NCI-H446 treated with DMSO at 0.1 percent for 48 hours (cell line): ENCODE data around the gene SLC2A10.

Experiments used
- DNase-seq: peaks from one replicate; lab custom pipeline; 2025; lab: John Stamatoyannopoulos, UW

Gene SLC2A10

GRCh38 chr20:46682063-46682821 lies 27.2 kb upstream of the SLC2A10 start:
- no peak for DNase-seq

- no peak for DNase-seq
Observed at GRCh38 chr20:46683011-46683667, 26.3 kb upstream of the SLC2A10 start.

DNA sequence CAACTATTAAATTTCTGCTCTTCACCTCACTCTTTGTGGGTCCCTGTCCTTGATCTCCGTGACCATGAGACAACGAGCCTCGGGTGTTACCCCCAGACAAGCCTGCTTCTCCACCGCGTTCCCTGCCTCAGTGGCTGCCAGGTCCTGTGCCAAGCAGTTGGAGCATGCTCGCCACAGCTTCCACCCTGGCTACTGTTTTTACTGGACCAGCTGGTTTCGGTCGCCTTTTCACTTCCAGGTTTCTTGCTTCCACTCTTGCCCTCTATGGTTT lies 25.8 kb upstream of the SLC2A10 start:
- no peak for DNase-seq

DNA sequence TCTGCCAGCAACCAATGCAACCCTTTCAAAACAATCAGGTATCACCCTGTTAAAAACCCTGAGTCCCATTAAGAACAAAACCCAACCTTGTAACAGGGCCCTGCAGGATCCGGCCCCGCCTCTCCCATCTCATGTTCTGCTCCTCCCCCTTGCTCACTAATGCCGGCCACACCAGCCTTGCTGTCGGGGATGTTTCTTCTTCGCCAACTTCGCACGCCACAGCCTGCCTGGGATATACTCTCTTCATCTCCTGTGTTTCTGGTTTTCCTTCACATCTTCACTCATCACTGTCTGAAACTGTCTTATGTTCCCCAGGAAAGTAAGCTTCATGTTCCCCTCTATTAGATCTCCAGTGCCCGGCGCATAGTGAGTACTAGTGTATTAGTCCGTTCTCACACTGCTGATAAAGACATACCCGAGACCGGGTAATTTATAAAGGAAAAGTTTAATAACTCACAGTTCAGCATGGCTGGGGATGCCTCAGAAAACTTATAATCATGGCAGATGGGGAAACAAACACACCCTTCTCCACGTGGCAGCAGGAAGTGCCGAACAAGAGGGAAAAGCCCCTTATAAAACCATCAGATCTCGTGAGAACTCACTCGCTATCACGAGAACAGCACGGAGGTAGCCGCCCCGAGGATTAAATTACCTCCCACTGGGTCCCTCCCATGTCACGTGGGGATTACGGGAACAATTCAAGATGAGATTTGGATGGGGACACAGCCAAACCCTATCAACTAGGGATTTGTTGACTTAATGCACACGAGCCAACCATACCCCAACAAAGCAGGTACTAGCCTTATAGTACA lies 25.3 kb upstream of the SLC2A10 start:
- DNase-seq: no peak

DNA sequence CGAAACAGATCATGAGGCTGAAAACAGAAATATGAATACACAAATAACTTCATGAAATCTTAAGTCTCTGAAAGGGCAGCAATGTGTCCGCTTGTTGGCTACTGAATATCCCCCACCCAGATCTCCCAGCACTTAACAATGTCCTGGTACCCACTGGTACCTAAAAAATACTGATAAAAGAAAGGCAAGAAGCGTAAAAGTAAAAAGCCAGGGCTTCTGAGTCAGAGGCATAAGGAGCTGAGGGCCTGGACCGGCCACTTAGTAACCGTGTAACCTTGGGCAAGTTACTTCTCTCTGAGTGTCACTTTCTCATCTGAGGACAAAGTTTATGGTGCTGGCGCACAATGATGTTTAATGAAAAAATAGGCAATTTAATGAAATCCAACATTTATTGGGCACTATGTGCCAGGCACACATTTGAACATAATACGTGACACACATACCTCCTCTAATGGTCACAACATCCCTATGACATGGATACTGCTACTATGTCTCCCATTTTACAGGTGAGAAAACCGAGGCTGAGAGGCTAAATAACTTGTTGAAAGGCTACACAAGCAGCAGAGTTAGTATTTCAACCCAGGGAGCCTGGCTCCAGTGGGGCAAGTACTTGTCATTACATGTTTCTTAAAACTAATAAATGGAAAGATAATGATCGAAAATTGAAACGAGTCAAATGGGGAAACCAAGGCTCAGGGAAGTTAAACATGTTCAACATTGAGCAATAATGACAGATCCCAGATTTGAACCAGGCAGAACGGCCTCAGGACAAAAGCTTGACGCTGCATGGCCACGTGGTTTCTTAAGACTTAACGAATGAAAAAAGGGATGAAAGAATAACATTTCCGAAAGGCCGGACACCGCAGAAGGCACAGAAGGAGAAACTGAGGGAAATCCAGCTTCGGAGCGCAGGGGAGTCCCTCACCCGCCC lies 21.0 kb upstream of the SLC2A10 start:
- no peak for DNase-seq

DNA sequence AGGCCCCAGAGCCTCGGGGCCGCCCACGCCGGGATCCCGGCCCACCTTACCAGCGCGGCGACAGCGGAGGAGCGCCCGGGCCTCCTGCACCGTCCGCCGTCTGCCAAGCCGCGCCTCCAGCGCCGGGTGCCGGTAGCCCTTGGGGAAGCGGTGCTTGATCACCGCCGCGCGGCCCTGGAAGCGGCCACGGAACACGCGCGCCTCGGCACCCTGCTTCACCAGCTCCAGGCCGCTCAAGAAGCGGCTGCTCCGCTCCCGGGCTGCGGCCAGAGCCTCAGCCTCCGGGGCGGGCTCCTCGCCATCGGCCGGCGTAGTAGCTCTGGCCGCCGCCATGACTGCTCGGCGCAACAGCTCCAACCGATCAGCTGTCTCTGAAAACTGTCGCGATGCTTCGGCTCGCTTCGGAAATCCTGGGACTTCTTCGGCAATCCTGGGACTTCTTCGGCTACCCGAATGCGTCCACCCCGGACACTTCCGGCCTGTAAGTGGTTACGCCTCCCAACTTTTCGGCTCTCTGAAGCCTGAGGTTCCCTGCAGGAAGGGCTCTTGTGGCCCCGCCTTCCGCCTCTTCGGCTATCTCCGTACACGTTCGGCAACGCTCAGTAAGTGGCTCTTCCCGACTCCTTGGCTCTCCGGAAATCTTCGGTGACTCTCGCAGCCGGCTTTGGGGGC lies 20.2 kb upstream of the SLC2A10 start, which contains the start of gene TP53RK:
TP53RK (minus strand) TSS at position 363 of the 672 bp plus-strand sequence; CDS start at position 333, 30 bp downstream.
- DNase-seq: peak; percentile 99

DNA sequence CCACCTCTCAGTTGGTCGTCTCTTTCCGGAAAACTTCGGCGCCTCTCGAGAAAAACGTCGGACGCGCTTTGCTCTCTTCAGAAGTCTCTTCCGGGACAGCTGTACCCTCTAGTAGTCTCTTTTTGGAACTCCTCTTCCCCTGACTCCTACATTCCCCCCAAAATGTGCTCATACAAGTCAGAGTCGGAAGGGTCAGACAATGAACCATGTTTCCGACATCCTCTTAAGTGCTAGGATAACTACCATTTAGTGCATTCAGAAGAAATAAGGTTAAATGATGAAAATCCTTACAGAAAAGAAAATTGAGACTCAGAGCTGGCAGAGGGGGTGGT lies 19.7 kb upstream of the SLC2A10 start:
- DNase-seq: no peak

DNA sequence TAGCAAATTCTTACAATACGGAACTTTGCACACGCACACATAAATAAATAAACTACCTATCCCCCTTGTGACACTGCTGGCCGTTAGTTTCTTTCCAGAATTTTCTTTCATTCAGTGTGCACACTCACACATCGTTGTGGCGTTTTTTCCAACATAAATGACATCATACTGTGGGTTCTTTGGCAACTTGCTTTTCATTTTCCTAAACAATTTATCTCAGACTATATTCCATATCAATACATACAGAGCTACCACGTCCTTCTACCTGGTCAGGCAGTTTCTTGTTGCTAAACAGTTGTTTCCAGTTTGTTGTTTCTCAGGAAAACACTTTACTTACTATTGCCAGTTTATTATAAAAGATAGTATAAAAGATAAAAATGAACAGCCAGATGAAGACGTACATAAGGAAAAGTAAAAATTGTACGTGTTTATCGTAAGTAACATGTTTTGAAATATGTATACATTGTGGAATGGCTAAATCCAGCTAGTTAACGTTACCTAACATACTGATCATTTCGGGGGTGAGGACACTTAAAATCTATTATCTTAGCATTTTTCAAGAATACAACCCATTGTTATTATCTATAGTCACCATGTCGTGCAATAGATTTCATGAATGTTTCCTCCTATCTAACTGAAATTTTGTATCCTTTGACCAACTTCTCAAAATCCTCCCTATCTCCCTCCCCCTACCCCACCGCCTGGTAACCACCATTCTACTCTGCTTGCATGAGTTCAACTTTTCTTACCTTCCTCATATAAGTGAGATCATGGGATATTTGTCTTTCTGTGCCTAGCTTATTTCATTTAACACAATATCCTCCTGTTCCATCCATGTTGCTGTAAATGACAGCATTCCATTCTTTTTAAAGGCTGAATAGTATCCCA lies 19.0 kb upstream of the SLC2A10 start:
- no peak for DNase-seq

DNA sequence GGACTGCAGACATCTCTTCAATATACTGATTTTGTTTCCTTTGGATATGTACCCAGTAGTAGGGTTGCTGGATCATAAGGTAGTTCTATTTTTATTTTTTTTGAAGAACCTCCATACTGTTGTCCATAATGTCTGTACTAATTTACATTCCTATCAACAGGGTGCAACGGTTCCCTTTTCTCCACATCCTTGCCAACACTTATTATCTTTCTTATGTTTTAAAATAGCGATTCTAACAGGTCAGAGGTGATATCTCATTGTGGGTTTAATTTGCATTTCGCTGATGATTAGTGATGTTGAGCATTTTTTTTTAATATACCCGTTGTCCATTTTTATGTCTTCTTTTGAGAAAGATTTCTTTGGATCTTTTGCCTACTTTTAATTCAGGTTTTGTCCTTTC lies 18.3 kb upstream of the SLC2A10 start:
- no peak for DNase-seq

DNA sequence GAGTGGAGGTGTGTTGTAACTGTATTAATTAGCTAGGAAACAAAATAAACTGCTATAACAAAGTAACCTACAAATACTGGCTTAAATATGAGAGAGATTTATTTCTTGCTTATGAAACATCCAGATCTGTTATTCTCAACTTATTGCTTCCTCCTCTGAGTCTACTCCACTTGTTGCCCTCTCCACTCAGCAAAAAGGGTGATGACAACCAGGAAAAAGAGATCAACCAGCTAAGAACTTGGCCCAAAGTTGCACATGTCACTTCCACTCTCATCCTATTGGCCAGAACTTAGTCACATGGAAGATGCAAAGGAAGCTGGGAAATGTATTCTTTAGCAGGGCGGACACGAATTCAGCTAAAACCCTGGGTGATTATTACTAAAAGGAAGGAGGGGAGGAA lies 15.0 kb upstream of the SLC2A10 start:
- DNase-seq: peak; percentile 37

GRCh38 chr20:46695892-46696291 lies 13.6 kb upstream of the SLC2A10 start:
- no peak for DNase-seq

- DNase-seq: no peak
Observed at GRCh38 chr20:46696791-46697279, 12.6 kb upstream of the SLC2A10 start.

GRCh38 chr20:46698788-46699187 lies 10.7 kb upstream of the SLC2A10 start:
- no peak for DNase-seq

DNA sequence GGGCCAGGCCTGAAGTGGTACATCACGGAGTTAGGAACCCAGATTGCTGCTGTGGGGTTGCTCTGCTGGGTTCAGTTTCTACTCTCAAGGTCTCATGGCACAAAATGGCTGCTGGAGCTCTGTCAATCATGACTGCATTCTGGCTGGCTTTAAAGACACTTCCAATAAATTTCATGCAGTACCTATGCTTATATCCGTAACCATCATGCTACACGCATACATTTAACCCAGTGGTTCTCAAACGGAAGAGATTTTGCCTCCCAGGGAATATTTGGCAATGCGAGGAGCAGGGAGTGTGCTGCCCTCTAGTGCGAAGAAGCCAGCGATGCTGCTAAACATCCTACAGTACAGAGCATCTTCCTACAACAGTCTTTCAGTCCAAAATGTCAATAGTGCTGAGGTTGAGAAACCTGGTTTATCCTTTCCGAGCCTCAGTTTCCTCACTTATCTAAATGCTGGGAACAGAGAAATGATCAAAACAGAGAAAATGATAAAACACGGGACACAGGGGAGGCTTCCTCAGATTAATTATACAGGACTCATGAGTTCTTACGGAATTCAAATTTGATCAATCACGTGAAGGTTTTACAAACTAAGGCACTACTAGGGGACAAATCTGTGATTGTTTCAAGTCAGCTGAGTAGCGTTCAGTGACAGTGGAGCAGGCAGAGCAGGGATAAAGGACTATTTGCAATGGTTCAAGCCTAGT lies 9.6 kb upstream of the SLC2A10 start:
- DNase-seq: no peak

GRCh38 chr20:46700481-46700880 lies 9.0 kb upstream of the SLC2A10 start:
- no peak for DNase-seq

DNA sequence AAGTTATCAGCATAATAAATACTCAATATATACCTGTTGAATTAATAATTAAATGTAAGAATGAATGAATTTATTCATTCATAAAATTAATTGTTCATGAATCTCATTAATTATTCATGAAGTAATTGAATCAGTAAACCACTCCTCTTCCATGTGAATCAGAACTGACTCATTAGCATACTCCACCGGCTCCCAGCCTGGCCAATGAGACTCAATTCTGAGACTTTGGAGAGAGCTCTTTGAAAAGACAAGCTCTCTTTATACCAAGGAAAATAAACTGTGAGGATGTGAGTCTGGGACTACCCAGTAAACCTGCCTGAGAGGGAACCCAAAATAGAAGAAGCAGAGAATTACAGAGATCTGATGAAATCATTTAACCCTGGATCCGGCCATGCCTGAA lies 8.4 kb upstream of the SLC2A10 start:
- no peak for DNase-seq

GRCh38 chr20:46701556-46701955 lies 7.9 kb upstream of the SLC2A10 start:
- no peak for DNase-seq

- no peak for DNase-seq
Observed at GRCh38 chr20:46701986-46702385, 7.5 kb upstream of the SLC2A10 start.

DNA sequence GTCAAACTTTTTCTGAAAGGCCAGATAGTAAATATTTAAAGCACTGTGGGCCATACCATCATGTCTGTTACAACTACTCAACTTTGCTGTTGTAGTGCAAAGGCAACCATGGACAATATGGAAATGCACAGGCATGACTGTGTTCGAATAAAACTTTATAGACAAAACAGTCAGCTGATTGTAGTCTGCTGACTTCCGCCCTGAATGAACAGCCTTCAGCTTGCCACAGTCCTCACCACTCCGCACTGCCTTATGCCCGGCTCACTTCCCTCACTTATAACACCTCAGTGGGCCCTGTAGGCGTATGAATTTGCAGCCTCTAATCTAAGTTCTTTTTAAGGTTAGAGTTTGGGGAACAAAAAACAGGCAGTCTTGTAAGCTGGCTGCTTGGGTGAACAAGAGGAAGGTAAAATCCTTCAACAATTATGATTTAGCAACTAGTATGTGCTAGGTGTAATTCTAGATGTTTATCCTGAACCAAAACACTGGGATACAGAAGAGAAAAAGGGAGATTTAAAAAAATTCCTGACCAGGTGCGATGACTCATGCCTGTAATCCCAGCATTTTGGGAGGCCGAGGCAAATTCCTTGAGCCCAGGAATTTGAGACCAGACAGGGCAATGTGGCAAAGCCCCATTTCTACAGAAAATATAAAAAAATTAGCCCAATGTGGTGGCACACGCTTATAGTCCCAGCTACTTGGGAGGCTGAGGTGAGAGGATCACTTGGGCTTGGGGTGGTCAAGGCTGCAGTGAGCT lies 6.8 kb upstream of the SLC2A10 start:
- DNase-seq: no peak
